H1 (cell line): ENCODE data around the gene KRT72. TPM values are rescaled to one million over a fixed set of nuclear protein-coding genes. Genes with fewer than 3 reads are reported as not detected.

Experiments used
- CTCF ChIA-PET: fragments of 300-600 bp; sonication (Branson Sonifier 250); formaldehyde crosslinking; loops from one replicate; lab custom pipeline; 2021; ENCODE audit not compliant: partially characterized antibody; lab: Charles Lee
- POLR2A ChIA-PET: fragments of 300-600 bp; sonication (Branson Sonifier 250); formaldehyde crosslinking; loops from one replicate; lab custom pipeline; 2021; ENCODE audit warnings: inconsistent platforms; ENCODE audit not compliant: partially characterized antibody; lab: Charles Lee
- DNase-seq, 2 experiments: peaks; one replicate each; pipeline versions ENCODE4 v3.0.0 to v3.0.0-alpha.2; 2010 to 2022; ENCODE audit warnings: low spot score in 2 of 2, low read depth in 1 of 2, mixed read lengths in 1 of 2
- FAIRE-seq: peaks from 2 replicates; lab custom pipeline; 2011; peaks lifted over from hg19 to GRCh38; lab: Jason Lieb, UNC
- H2AFZ ChIP-seq: 2 replicates; pipeline ENCODE4 v1.8.1; 2012; ENCODE audit warnings: low read length, inconsistent platforms
- H2AK5ac ChIP-seq: 2 replicates; pipeline ENCODE4 v1.6.1; 2013; ENCODE audit warnings: low read depth, low read length
- H2BK120ac ChIP-seq: replicated peaks from 2 replicates; pipeline ENCODE3; 2013; ENCODE audit warnings: low read depth, low read length, inconsistent platforms
- H2BK12ac ChIP-seq: 2 replicates; pipeline ENCODE4 v1.6.1; 2013; ENCODE audit warnings: low read depth, low read length
- H2BK15ac ChIP-seq: 2 replicates; pipeline ENCODE4 v1.6.1; 2013; ENCODE audit warnings: low read length
- H2BK20ac ChIP-seq: 2 replicates; pipeline ENCODE4 v1.6.1; 2013; ENCODE audit warnings: low read length
- H2BK5ac ChIP-seq: 2 replicates; pipeline ENCODE4 v1.6.1; 2013; ENCODE audit warnings: low read depth, low read length
- H3K14ac ChIP-seq: 2 replicates; pipeline ENCODE4 v1.6.1; 2013; ENCODE audit warnings: inconsistent platforms; ENCODE audit not compliant: insufficient read length
- H3K18ac ChIP-seq: 2 replicates; pipeline ENCODE4 v1.6.1; 2013; ENCODE audit warnings: low read length; ENCODE audit errors: extremely low read depth
- H3K23ac ChIP-seq: 2 replicates; pipeline ENCODE4 v1.6.1; 2013; ENCODE audit warnings: inconsistent platforms; ENCODE audit not compliant: insufficient read length
- H3K23me2 ChIP-seq: 2 replicates; pipeline ENCODE4 v1.6.1; 2013; ENCODE audit warnings: low read depth, low read length
- H3K27ac ChIP-seq: 2 replicates; pipeline ENCODE4 v1.6.1; 2011; ENCODE audit warnings: low read depth, low read length, inconsistent platforms
- H3K27me3 ChIP-seq, 4 experiments: replicated peaks in 1 of 4; 1 replicate in 1 of 4; 2 replicates in 3 of 4; pipeline versions ENCODE4 v1.6.1 to v1.8.1; 2011 to 2013; ENCODE audit warnings: low read length in 3 of 4, mild to moderate bottlenecking in 3 of 4, inconsistent platforms in 2 of 4, mixed read lengths in 2 of 4, moderate library complexity in 1 of 4; ENCODE audit not compliant: control insufficient read depth in 3 of 4, insufficient read depth in 3 of 4; ENCODE audit errors: extremely low read depth in 1 of 4
- H3K36me3 ChIP-seq, 4 experiments: 2 replicates each; pipeline versions ENCODE4 v1.6.1 to v1.8.1; 2011 to 2013; ENCODE audit warnings: mild to moderate bottlenecking in 4 of 4, low read length in 3 of 4, moderate library complexity in 2 of 4, control low read depth in 1 of 4, inconsistent platforms in 1 of 4; ENCODE audit not compliant: insufficient read depth in 4 of 4, control insufficient read depth in 2 of 4
- H3K4ac ChIP-seq: replicated peaks from 2 replicates; pipeline ENCODE3; 2013; ENCODE audit warnings: low read length, low read depth, mixed read lengths, inconsistent platforms; ENCODE audit not compliant: insufficient read length
- H3K4me1 ChIP-seq, 4 experiments: replicated peaks in 1 of 4; 1 replicate in 1 of 4; 2 replicates in 3 of 4; pipeline versions ENCODE4 v1.6.1 to v1.8.1; 2011 to 2013; ENCODE audit warnings: low read length in 3 of 4, inconsistent platforms in 2 of 4, mixed read lengths in 1 of 4; ENCODE audit not compliant: insufficient read depth in 4 of 4, control insufficient read depth in 3 of 4
- H3K4me2 ChIP-seq, 2 experiments: 2 replicates each; pipeline versions ENCODE4 v1.6.1 to v1.8.1; 2011 to 2013; ENCODE audit warnings: low read depth in 2 of 2, low read length in 2 of 2, control low read depth in 1 of 2, inconsistent platforms in 1 of 2, mild to moderate bottlenecking in 1 of 2; ENCODE audit not compliant: insufficient read depth in 1 of 2
- H3K4me3 ChIP-seq, 4 experiments: fragments of 200-600, 300-600 bp in 1 of 4; sonication (generic), shearing (Covaris generic), sonication (Bioruptor Twin) in 1 of 4; 2 replicates each; pipeline versions ENCODE4 v1.5.1 to v1.8.1; 2011 to 2016; ENCODE audit warnings: low read length in 4 of 4, low read depth in 3 of 4, control low read depth in 2 of 4, inconsistent platforms in 2 of 4, mild to moderate bottlenecking in 2 of 4, mixed read lengths in 1 of 4, moderate library complexity in 1 of 4; ENCODE audit not compliant: insufficient read depth in 2 of 4; ENCODE audit errors: extremely low read depth in 1 of 4
- H3K56ac ChIP-seq: replicated peaks from 2 replicates; pipeline ENCODE3; 2013; ENCODE audit warnings: low read depth, mild to moderate bottlenecking, mixed read lengths, low read length, inconsistent platforms; ENCODE audit not compliant: insufficient read length
- H3K79me1 ChIP-seq: 2 replicates; pipeline ENCODE4 v1.6.1; 2013; ENCODE audit warnings: low read depth, low read length, control low read depth
- H3K79me2 ChIP-seq, 2 experiments: 2 replicates each; pipeline versions ENCODE4 v1.6.1 to v1.8.1; 2012 to 2013; ENCODE audit warnings: low read length in 2 of 2, mild to moderate bottlenecking in 2 of 2, inconsistent platforms in 1 of 2; ENCODE audit not compliant: insufficient read depth in 2 of 2, control insufficient read depth in 1 of 2
- H3K9ac ChIP-seq, 4 experiments: replicated peaks in 1 of 4; 1 replicate in 1 of 4; 2 replicates in 3 of 4; pipeline versions ENCODE4 v1.6.1 to v1.8.1; 2011 to 2013; ENCODE audit warnings: low read depth in 3 of 4, low read length in 3 of 4, control low read depth in 2 of 4, mild to moderate bottlenecking in 2 of 4, moderate library complexity in 2 of 4, inconsistent platforms in 1 of 4; ENCODE audit errors: extremely low read depth in 1 of 4
- H3K9me3 ChIP-seq, 2 experiments: 2 replicates each; pipeline versions ENCODE4 v1.6.1 to v1.8.1; 2012 to 2013; ENCODE audit warnings: mild to moderate bottlenecking in 2 of 2, moderate library complexity in 2 of 2, control low read depth in 1 of 2, inconsistent platforms in 1 of 2, low read depth in 1 of 2, low read length in 1 of 2, mixed read lengths in 1 of 2; ENCODE audit not compliant: insufficient read depth in 2 of 2
- H4K20me1 ChIP-seq, 2 experiments: replicated peaks in 1 of 2; 2 replicates each; pipeline versions ENCODE3 to v1.8.1; 2011 to 2013; ENCODE audit warnings: inconsistent platforms in 2 of 2, low read length in 2 of 2, mild to moderate bottlenecking in 1 of 2; ENCODE audit not compliant: insufficient read depth in 2 of 2, control insufficient read depth in 1 of 2
- H4K5ac ChIP-seq: 2 replicates; pipeline ENCODE4 v1.6.1; 2013; ENCODE audit warnings: low read length, low read depth, mixed read lengths, inconsistent platforms; ENCODE audit not compliant: insufficient read length
- H4K8ac ChIP-seq: 2 replicates; pipeline ENCODE4 v1.8.0; 2013; ENCODE audit warnings: mild to moderate bottlenecking, moderate library complexity, low read length, inconsistent platforms; ENCODE audit not compliant: insufficient read depth; ENCODE audit errors: extremely low read depth
- H4K91ac ChIP-seq: replicated peaks from 2 replicates; pipeline ENCODE3; 2013; ENCODE audit warnings: low read length, mixed read lengths, inconsistent platforms; ENCODE audit not compliant: insufficient read length
- CBX8 ChIP-seq: fragments of 300-800, 300-1000 bp; sonication (generic); IDR thresholded peaks from 2 replicates; pipeline ENCODE4 v1.7.1; 2016; ENCODE audit warnings: low read depth, low read length, borderline replicate concordance
- CEBPB ChIP-seq: IDR thresholded peaks from 2 replicates; pipeline ENCODE4 v1.6.1; 2012; ENCODE audit warnings: low read depth, low read length
- CHD1 ChIP-seq: IDR thresholded peaks from 2 replicates; pipeline ENCODE4 v1.6.1; 2012; ENCODE audit warnings: low read depth, low read length, improper control_type of control experiment
- E2F6 ChIP-seq: IDR thresholded peaks from 2 replicates; pipeline ENCODE4 v1.6.1; 2012; ENCODE audit warnings: inconsistent platforms
- KDM5A ChIP-seq: fragments of 200-600 bp; IDR thresholded peaks from 2 replicates; pipeline ENCODE4 v1.7.1; 2012; ENCODE audit warnings: mild to moderate bottlenecking, low read length, inconsistent platforms, mixed read lengths
- NANOG ChIP-seq: IDR thresholded peaks from 2 replicates; pipeline ENCODE4 v1.6.1; 2011; ENCODE audit warnings: low read length, low read depth, mild to moderate bottlenecking, inconsistent platforms; ENCODE audit not compliant: insufficient read depth, poor library complexity, severe bottlenecking
- PHF8 ChIP-seq: fragments of 200-600 bp; sonication (generic); conservative IDR thresholded peaks from 2 replicates; pipeline ENCODE4 v1.7.1; 2012; ENCODE audit warnings: low read depth, mild to moderate bottlenecking, inconsistent platforms, low read length, moderate library complexity
- RNF2 ChIP-seq: fragments of 200-900, 300-1000 bp; sonication (generic); IDR thresholded peaks from 2 replicates; pipeline ENCODE4 v1.7.1; 2016; ENCODE audit warnings: borderline replicate concordance, low read depth, mild to moderate bottlenecking, antibody characterized with exemption, low read length; ENCODE audit not compliant: poor library complexity, severe bottlenecking; ENCODE audit errors: missing control alignments
- RXRA ChIP-seq: IDR thresholded peaks from 2 replicates; pipeline ENCODE4 v1.6.1; 2011; ENCODE audit warnings: low read depth, mild to moderate bottlenecking, low read length, moderate library complexity; ENCODE audit not compliant: insufficient read depth
- SIN3A ChIP-seq, 2 experiments: IDR thresholded peaks in 1 of 2; conservative IDR thresholded peaks in 1 of 2; 2 replicates each; pipeline ENCODE4 v1.6.1; 2011 to 2012; ENCODE audit warnings: low read length in 2 of 2, improper control_type of control experiment in 1 of 2, low read depth in 1 of 2, mild to moderate bottlenecking in 1 of 2
- SIRT6 ChIP-seq: IDR thresholded peaks from one replicate; pipeline ENCODE4 v1.7.1; 2012; ENCODE audit warnings: low read length, inconsistent platforms
- WGBS, 2 experiments: shearing (Covaris generic) in 1 of 2; methylation state at CpG; one replicate each; pipeline versions ENCODE4 v1.1.6 to v1.1.7; 2013 to 2015; ENCODE audit warnings: low lambda C conversion rate in 2 of 2, mixed read lengths in 2 of 2, inconsistent platforms in 1 of 2, low coverage in 1 of 2, missing lambda C conversion rate in 1 of 2; ENCODE audit not compliant: insufficient replicate concordance in 2 of 2, insufficient coverage in 1 of 2, insufficient read length in 1 of 2; ENCODE audit errors: extremely low coverage in 1 of 2, missing lambda C conversion rate in 1 of 2; 5-methylcytosine and 5-hydroxymethylcytosine counted together
- polyA plus RNA-seq, 7 experiments: library from polyadenylated mRNA; depleted of rRNA in 3 of 7; stranded (reverse) in 5 of 7; unstranded in 2 of 7; fragments of >200 nt in 5 of 7; fragments of 200-250 nt in 2 of 7; gene quantifications; 1 replicate in 5 of 7; 2 replicates in 1 of 7; 4 replicates in 1 of 7; pipeline versions ENCODE4 v1.2.1 to v1.2.3, GENCODE V29; 2011 to 2013; ENCODE audit warnings: missing spikeins in 2 of 7, mixed read lengths in 2 of 7
- total RNA-seq: library from RNA; stranded (reverse); fragmentation: NEBNext Ultra II Directional; extraction: Animal tissue kit (Norgen Biotek cat#: 25700); gene quantifications from 2 replicates; pipeline ENCODE4 v1.2.1, GENCODE V29; 2021

Gene KRT72
- total and polyA plus RNA-seq, 2 of the 8 experiments (the other 6 are each of a cell fraction or from before 2014, with no cell fraction given): not detected

- Histone ChIP-seq H4K8ac (no peak overlapping the region), H4K91ac (no peak overlapping the region), H3K14ac (no peak overlapping the region), H3K36me3 (no peaks in the 10 kb centered on the region), H2BK120ac (no peak overlapping the region)
- TF ChIP-seq CEBPB (no peak), PHF8 (no peak), SIRT6 (no peak), CHD1 (no peak), RXRA (no peak), CBX8 (no peak), RNF2 (no peak), E2F6 (no peak), NANOG (no peak), KDM5A (no peak), SIN3A (conservative IDR thresholded peaks at IDR 0.05 in 1 of 2, IDR thresholded peaks at IDR 0.05 in 1 of 2; ENCODE audit: low read depth in 1 of 2, low read length in 2 of 2) (no peak)
- TF ChIP-seq, all 59 proteins: peak for 0
- Histone ChIP-seq H3K79me1 (no peaks in the 10 kb centered on the region), H3K27me3 (peaks cover 0 to 2% (median under 1%) of the 10 kb centered on the region in 4 experiments; a peak in 5 of 7 replicates), H3K4me2 (no peak overlapping the region), H4K5ac (no peak overlapping the region), H3K18ac (no peak overlapping the region), H3K9ac (no peak overlapping the region), H3K23me2 (no peaks in the 10 kb centered on the region; the same call in 1 of the 2 replicates), H3K9me3 (no peaks in the 10 kb centered on the region; a peak in 1 of 4 replicates), H3K4me1 (peaks cover 0 to under 1% (median 0%) of the 10 kb centered on the region in 4 experiments; a peak in 1 of 7 replicates), H2BK5ac (no peak overlapping the region), H2BK20ac (no peak overlapping the region), H2AFZ (no peak overlapping the region), H3K4me3 (no peak overlapping the region), H2AK5ac (no peak overlapping the region), H3K27ac (no peak overlapping the region), H4K20me1 (no peaks in the 10 kb centered on the region), H2BK12ac (no peak overlapping the region), H3K4ac (no peak overlapping the region), H3K23ac (no peak overlapping the region), H3K56ac (no peak overlapping the region), H3K79me2 (no peaks in the 10 kb centered on the region), H2BK15ac (no peak overlapping the region)
- FAIRE-seq (no peak), DNase-seq (peak in 1 of 2 experiments; percentile 13)
- 95% methylated on average over 1 of the region's 1 CpG; no CpG with 5 or more reads in 1 of the 2 experiments for whole genome bisulfite sequencing, 2 experiments
- ChIA-PET CTCF (interaction anchor here (1.1 to 1.5 kb wide), 4 partner anchors 8 to 274 kb away, joined by 3 to 6 read pairs (median 4); no protein-coding TSS in a partner anchor), POLR2A (no interaction called here)
Observed at GRCh38 chr12:52605542-52605941, 4.3 kb upstream of the KRT72 start.
